ENCODE results near the gene ROR2.
"Not testable (repeated sequence)": the region's sequence is repeated elsewhere in the genome, so short reads cannot be mapped to it uniquely, and the experiment has no call there.

The ROR2 gene

GRCh38 chr9:91571036-91571435, 379.0 kb downstream of the ROR2 start:
- DNase-seq (ENCODE audit: low read depth in 2 of 2) = no peak

DNA sequence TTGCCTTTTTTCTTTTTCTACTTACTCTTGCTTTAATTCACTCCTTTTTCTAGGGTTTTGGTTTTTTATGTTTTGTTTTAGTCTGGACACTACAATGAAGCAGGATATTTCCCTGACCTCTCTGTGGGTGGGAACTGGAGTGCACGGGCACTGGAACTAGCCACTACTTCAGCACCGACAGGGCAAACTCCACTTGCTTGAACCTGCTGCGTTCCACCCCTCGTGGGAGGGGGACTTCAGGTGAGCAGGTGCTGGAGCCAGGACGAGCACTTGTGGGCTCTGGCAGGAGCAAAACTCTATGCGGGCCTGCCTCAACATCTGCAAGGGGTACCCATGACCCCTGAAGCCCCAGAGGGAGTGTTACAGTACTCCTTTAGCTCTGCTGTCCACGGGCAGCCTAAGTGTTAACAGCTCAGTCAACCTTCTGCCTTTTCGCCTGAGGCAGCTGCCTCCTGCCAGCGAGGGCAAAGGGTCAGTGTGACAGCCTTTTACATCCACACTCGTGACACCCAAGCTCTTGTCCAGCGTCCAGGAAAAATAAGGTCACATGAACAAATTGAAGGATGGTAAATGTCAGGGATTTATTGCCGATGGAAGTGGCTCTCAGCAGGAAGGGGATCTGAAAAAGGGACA, 382.3 kb downstream of the ROR2 start:
- no peak for DNase-seq (ENCODE audit: low read depth in 2 of 2)

DNA sequence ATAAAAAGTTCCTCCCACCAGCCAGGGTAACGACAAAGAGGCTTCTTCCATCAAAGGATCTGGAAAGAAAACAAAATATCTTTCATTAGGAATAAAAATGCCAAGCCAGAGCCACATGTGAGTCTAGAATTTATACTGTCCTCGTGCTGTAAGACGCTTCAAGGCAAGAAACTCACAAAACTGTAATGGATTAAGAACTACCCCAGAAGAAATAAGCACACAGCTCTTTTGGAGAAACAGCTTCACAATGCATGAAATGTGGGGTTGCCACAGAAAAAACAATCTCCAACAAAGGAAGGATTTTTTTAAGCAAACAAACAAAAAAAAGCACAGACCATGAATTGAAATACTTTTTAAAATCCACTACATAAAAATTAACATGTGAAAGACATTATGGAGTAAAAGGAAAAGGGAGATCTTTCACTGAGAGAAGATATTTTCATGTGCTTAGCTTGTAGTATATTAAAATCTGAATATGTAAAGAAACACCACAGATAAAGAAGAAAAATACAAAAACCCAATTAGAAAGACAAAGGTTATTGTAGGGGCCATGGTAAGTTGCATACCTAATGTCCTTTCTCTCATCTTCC, 385.9 kb downstream of the ROR2 start:
- no peak for DNase-seq (ENCODE audit: low read depth in 2 of 2)

GRCh38 chr9:91562416-91562815, 387.6 kb downstream of the ROR2 start:
- no peak for DNase-seq (ENCODE audit: low read depth in 2 of 2)

- peak; percentile 22 to 34 for DNase-seq (ENCODE audit: low read depth in 2 of 2)
These were observed 389.7 kb downstream of the ROR2 start for GRCh38 chr9:91560301-91560700.

DNA sequence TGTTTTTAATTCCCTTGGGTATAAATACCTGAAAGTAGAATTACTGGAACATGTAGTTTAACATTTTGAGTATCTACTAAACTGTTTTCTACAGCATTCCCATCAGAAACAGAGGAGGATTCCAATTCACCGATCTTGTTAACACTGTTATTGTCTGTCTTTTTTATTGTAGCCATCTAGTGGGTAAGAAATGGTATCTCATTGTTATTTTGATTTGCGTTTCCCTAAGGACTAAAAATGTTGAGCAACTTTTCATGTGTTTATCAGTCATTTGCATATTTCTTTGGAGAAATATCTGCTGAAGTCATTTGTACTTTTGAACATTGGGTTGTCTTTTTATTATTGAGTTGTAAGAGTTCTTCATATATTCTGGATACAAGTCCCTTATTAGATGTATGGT, 391.1 kb downstream of the ROR2 start:
- DNase-seq (ENCODE audit: low read depth in 2 of 2) = peak; percentile 15 to 16

DNA sequence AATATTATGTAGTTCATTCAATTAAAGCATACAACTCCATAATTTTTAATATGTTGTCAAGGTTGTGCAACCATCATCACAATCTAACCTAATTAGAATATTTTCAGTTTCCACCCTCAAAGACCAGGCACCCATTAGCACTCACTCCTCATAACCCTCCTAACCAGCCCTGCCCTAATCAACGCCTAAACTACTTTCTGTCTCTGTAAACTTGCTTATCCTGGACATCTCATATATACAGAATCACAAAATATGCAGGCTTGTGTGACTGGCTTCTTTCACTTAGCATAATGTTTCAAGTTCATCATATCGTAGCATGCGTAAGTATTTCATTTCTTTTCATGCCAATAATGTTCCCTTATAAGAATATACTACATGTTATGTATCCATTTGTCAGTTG, 391.6 kb downstream of the ROR2 start:
- DNase-seq (ENCODE audit: low read depth in 2 of 2) = no peak

GRCh38 chr9:91557327-91557726, 392.7 kb downstream of the ROR2 start:
- DNase-seq (ENCODE audit: low read depth in 2 of 2) = no peak

- no peak for DNase-seq (ENCODE audit: low read depth in 2 of 2)
These were observed 394.9 kb downstream of the ROR2 start for GRCh38 chr9:91555132-91555531.

DNA sequence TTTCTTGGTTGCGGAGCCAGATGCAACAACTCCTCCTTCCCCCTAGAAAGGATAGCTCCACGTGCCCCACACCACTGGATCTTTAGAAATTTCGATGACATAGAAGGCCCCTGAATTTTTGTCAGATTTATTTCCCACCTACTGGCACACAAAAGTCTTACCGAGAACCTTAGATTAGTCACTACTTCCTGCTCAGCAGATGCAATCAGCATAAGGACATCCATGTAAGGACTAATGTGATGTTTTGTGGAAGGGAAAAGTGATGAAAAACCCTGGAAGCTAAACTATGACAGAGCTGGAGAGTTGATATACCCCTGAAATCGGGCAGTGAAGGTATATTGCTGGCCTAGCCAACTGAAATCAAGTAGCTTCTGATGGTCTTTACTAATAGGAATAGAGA, 400.9 kb downstream of the ROR2 start:
- no peak for DNase-seq (ENCODE audit: low read depth in 2 of 2)

DNA sequence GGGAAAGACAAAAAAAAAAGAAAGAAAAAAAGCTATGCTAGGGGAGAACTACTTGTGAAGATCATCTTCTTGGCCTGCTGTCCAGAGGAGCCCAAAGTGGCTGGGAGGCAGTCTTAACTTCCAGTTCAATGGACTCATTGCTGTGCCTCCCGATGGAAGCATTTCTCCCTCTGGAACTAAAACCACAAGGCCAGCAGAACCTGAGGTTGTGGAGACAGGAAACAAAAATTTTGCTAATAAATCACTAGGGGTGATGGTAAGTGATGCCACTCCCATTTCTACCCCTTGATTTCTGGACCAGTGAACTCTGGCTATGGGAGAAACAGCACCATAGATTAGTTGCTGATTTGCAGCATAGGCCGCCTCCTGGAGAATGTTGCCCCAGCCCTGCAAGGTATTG, 402.9 kb downstream of the ROR2 start:
- DNase-seq (ENCODE audit: low read depth in 2 of 2) = no peak

DNA sequence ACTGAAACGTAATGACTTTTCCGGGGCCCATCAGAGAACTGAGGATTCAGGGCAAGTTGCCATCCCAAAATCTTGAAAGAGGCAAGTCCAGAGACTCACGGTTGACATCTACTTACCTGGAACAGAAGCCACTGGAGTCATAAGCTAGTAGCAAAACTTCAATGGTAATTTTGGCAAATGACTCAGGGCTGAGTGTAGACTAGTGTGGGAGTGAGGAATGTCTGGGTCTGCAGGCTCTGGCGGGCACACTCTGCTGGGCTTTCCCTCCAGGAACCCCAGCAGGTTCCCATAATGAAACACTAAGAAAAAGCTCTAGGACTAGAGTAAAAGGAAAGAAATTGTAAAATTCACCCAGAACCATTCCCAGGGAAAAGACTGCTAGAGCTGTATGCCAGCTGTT, 403.5 kb downstream of the ROR2 start:
- no peak for DNase-seq (ENCODE audit: low read depth in 2 of 2)

- DNase-seq (ENCODE audit: low read depth in 2 of 2) = no peak
These were observed 408.3 kb downstream of the ROR2 start for GRCh38 chr9:91541734-91542133.

DNA sequence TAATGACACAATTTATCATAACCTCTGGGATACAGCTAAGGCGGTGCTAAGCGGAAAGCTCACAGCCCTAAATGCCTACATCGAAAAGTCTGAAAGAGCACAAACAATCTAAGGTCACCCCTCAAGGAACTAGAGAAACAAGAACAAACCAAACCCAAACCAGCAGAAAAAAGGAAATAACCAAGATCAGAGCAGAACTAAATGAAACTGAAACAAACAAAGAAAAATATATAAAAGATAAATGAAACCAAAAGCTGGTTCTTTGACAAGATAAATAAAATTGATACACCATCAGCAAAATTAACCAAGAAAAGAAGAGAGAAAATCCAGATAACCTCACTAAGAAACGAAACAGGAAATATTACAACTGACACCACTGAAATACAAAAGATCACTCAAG, 409.5 kb downstream of the ROR2 start:
- not testable (repeated sequence) for DNase-seq (ENCODE audit: low read depth in 2 of 2)

GRCh38 chr9:91536211-91536691, 413.8 kb downstream of the ROR2 start:
- DNase-seq (ENCODE audit: low read depth in 2 of 2) = no peak

GRCh38 chr9:91534374-91534773, 415.7 kb downstream of the ROR2 start:
- DNase-seq (ENCODE audit: low read depth in 2 of 2) = no peak

GRCh38 chr9:91533382-91533781, 416.6 kb downstream of the ROR2 start:
- DNase-seq (ENCODE audit: low read depth in 2 of 2) = no peak

GRCh38 chr9:91532325-91532724, 417.7 kb downstream of the ROR2 start:
- no peak for DNase-seq (ENCODE audit: low read depth in 2 of 2)

DNA sequence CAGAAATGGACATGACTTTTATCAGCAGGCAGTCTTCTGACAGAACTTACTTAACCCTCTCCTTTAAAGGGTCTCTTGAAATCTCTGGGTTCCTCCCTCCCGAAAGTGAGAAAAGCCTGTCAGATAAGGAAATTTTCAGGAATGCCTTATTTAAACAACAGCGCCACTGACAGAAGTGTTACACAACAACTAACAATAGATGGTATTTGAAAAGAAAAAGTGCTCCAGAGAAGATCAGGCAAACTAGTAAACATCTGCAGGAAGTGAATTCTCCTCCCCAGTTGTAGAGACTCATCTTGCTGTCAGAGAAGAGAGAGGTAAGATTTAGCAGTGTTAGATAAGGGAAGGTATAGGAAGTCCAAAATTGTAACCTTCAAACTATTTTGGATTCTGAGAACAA, 419.2 kb downstream of the ROR2 start:
- no peak for DNase-seq (ENCODE audit: low read depth in 2 of 2)

DNA sequence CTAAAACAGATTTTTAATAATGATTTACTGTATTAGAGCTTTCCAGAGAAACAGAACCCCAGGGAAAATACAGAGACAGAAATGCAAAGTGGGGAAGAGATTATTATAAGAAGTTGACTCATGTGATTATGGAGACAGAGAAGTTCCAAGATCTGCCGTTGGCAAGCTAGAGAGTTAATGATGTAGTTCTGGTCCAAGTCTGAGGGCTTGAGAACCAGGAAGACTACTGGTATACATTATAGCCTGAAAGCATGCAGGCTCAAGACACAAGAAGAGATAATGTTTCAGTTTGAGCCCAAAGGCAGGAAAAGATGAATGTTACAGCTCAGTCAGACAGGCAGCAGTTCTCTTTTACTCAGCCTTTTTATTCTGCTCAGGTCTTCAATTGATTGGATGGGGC, 427.5 kb downstream of the ROR2 start:
- no peak for DNase-seq (ENCODE audit: low read depth in 2 of 2)

GRCh38 chr9:91519520-91520277, 430.3 kb downstream of the ROR2 start:
- DNase-seq (ENCODE audit: low read depth in 2 of 2) = peak; percentile 60 to 62

DNA sequence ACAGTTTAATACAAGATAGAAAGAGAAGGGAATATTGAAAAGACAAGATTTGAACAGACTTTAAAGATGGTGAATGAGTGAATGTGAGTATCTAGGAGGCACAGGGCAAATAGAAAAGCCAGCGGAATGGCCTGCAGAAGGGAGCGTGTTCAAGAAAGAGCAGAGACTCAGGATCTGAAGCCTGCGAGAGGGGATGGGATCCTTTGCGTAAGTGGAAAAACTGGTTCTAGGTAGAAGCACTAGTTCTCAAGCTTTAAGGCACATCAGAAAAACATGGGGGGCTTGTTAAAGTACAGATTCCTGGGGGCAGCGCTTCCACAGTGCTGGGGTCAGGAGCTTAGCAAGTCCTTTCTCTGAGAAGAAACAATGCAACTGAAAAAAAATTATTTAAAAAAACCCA, 431.6 kb downstream of the ROR2 start:
- no peak for DNase-seq (ENCODE audit: low read depth in 2 of 2)

- no peak for DNase-seq (ENCODE audit: low read depth in 2 of 2)
These were observed 432.2 kb downstream of the ROR2 start for GRCh38 chr9:91517801-91518200.

All from fibroblast of skin of left quadriceps (primary cell).